Measurements from ENCODE around the gene FBXO8. TPM values are rescaled to one million over a fixed set of nuclear protein-coding genes. Genes with fewer than 3 reads are reported as not detected.

The FBXO8 gene
- total RNA-seq, 2 experiments from 2014 or later = 17.9 to 19.4 TPM

GRCh38 chr4:174255786-174256185 lies 27.7 kb downstream of the FBXO8 start:
- H3K27me3 ChIP-seq (ENCODE audit: control insufficient read depth in 1 of 2, insufficient read depth in 2 of 2, low read length in 2 of 2) = no peaks in the 10 kb centered on the region
- Mint-ChIP-seq H3K27me3 (no peaks in the 10 kb centered on the region), H3K4me1 (ENCODE audit: low read depth) (peaks cover 26% of the 10 kb centered on the region), H3K9me3 (no peaks in the 10 kb centered on the region), H3K36me3 (ENCODE audit: low read depth) (peaks cover 64% of the 10 kb centered on the region), H3K27ac (no peak overlapping the region), H3K4me3 (no peak overlapping the region)
- ATAC-seq (ENCODE audit: poor library complexity) (no peak), DNase-seq (no peak)
- peaks cover 31% of the 10 kb centered on the region for H3K36me3 ChIP-seq (ENCODE audit: insufficient read depth, low read length)
- no peaks in the 10 kb centered on the region for H3K9me3 ChIP-seq (ENCODE audit: control insufficient read depth in 1 of 2, insufficient read depth in 1 of 2, low read length in 2 of 2)
- intact Hi-C loops (cut with DNase I, micrococcal nuclease) = no loop called here
- no peak overlapping the region for H3K27ac ChIP-seq (ENCODE audit: low read depth in 1 of 2, low read length in 2 of 2)
- ChIA-PET CTCF (no interaction called here), POLR2A (no interaction called here)
- no peak for TF ChIP-seq CTCF (IDR thresholded peaks at IDR 0.05)
- no peaks in the 10 kb centered on the region for H3K4me1 ChIP-seq (ENCODE audit: insufficient read depth, low read length)
- H3K4me3 ChIP-seq (ENCODE audit: low read length) = no peak overlapping the region

- POLR2A ChIA-PET = no interaction called here
- no peaks in the 10 kb centered on the region for H3K4me1 ChIP-seq (ENCODE audit: insufficient read depth, low read length)
- intact Hi-C loops (cut with DNase I, micrococcal nuclease) = no loop called here
- H3K27ac Mint-ChIP-seq = no peak overlapping the region
- no peaks in the 10 kb centered on the region for H3K27me3 Mint-ChIP-seq
- TF ChIP-seq CTCF (IDR thresholded peaks at IDR 0.05) = no peak
- H3K36me3 Mint-ChIP-seq (ENCODE audit: low read depth) = peaks cover 59% of the 10 kb centered on the region
- no peaks in the 10 kb centered on the region for H3K9me3 Mint-ChIP-seq
- no peak overlapping the region for H3K4me3 Mint-ChIP-seq
- ATAC-seq (ENCODE audit: poor library complexity) = no peak
- no peak overlapping the region for H3K4me3 ChIP-seq (ENCODE audit: low read length)
- H3K9me3 ChIP-seq (ENCODE audit: control insufficient read depth in 1 of 2, insufficient read depth in 1 of 2, low read length in 2 of 2) = no peaks in the 10 kb centered on the region
- no peak for DNase-seq
- CTCF ChIA-PET = no interaction called here
- peaks cover 28% of the 10 kb centered on the region for H3K4me1 Mint-ChIP-seq (ENCODE audit: low read depth)
- peaks cover 31% of the 10 kb centered on the region for H3K36me3 ChIP-seq (ENCODE audit: insufficient read depth, low read length)
- no peak overlapping the region for H3K27ac ChIP-seq (ENCODE audit: low read depth in 1 of 2, low read length in 2 of 2)
- no peaks in the 10 kb centered on the region for H3K27me3 ChIP-seq (ENCODE audit: control insufficient read depth in 1 of 2, insufficient read depth in 2 of 2, low read length in 2 of 2)
These were observed 28.1 kb downstream of the FBXO8 start for GRCh38 chr4:174255374-174255773.

- Mint-ChIP-seq H3K9me3 (no peaks in the 10 kb centered on the region), H3K4me1 (ENCODE audit: low read depth) (peaks cover 25% of the 10 kb centered on the region), H3K36me3 (ENCODE audit: low read depth) (peaks cover 57% of the 10 kb centered on the region), H3K27ac (no peak overlapping the region), H3K27me3 (no peaks in the 10 kb centered on the region), H3K4me3 (no peak overlapping the region)
- intact Hi-C loops (cut with DNase I, micrococcal nuclease) = no loop called here
- Histone ChIP-seq H3K9me3 (ENCODE audit: control insufficient read depth in 1 of 2, insufficient read depth in 1 of 2, low read length in 2 of 2) (no peaks in the 10 kb centered on the region), H3K27ac (ENCODE audit: low read depth in 1 of 2, low read length in 2 of 2) (no peak overlapping the region), H3K4me3 (ENCODE audit: low read length) (no peak overlapping the region), H3K36me3 (ENCODE audit: insufficient read depth, low read length) (peaks cover 30% of the 10 kb centered on the region), H3K27me3 (ENCODE audit: control insufficient read depth in 1 of 2, insufficient read depth in 2 of 2, low read length in 2 of 2) (no peaks in the 10 kb centered on the region), H3K4me1 (ENCODE audit: insufficient read depth, low read length) (no peaks in the 10 kb centered on the region)
- ChIA-PET POLR2A (no interaction called here), CTCF (no interaction called here)
- no peak for ATAC-seq (ENCODE audit: poor library complexity)
- no peak for TF ChIP-seq CTCF (IDR thresholded peaks at IDR 0.05)
- no peak for DNase-seq
These were observed 28.9 kb downstream of the FBXO8 start for GRCh38 chr4:174254613-174255012.

All from CD4-positive, alpha-beta T cell (primary cell).